Measurements from ENCODE around the gene REEP3. TPM values are rescaled to one million over a fixed set of nuclear protein-coding genes. Genes with fewer than 3 reads are reported as not detected.
A peak's percentile ranks its signal among the peaks of the same experiment; 100 is the strongest.

REEP3 gene
- total and polyA plus RNA-seq, 2 of the 4 experiments (the other 2 are of a cell fraction) = 11.7 to 28.9 TPM

- Histone ChIP-seq H3K9me1 (ENCODE audit: insufficient read depth, low read length) (peaks cover 3% of the 10 kb centered on the region; the same call in 1 of the 2 replicates), H3K4me1 (ENCODE audit: control insufficient read depth, insufficient read depth, low read length) (0 out of 2 replicates have a peak, but pooled peaks cover 2% of the 10 kb centered on the region), H2AK9ac (replicated peaks; ENCODE audit: low read depth, low read length, poor library complexity) (no peak overlapping the region), H3K23ac (ENCODE audit: low read depth, low read length) (no peak overlapping the region), H3K14ac (replicated peaks; ENCODE audit: low read depth, low read length) (no peak overlapping the region), H4K8ac (ENCODE audit: low read depth in 2 of 2, low read length in 2 of 2) (no peak overlapping the region), H2BK5ac (ENCODE audit: low read depth, low read length, poor library complexity, severe bottlenecking) (no peak overlapping the region), H2AFZ (replicated peaks; ENCODE audit: low read length, poor library complexity) (no peak overlapping the region), H3K36me3 (ENCODE audit: control insufficient read depth, insufficient read depth, low read length) (no peaks in the 10 kb centered on the region), H4K91ac (ENCODE audit: insufficient read depth, low read depth, low read length) (no peak overlapping the region), H4K20me1 (ENCODE audit: insufficient read depth, low read length) (no peaks in the 10 kb centered on the region), H2BK15ac (ENCODE audit: low read depth, low read length) (no peak overlapping the region), H3K9me3 (ENCODE audit: control insufficient read depth, insufficient read depth, low read length) (no peaks in the 10 kb centered on the region), H3K27ac (ENCODE audit: insufficient read depth, low read length) (no peak overlapping the region), H3K4me2 (ENCODE audit: low read depth, low read length) (no peak overlapping the region), H3K18ac (ENCODE audit: low read depth, low read length) (no peak overlapping the region), H2AK5ac (ENCODE audit: low read depth, low read length) (no peak overlapping the region), H3K4ac (ENCODE audit: low read depth, low read length) (no peak overlapping the region), H3K27me3 (ENCODE audit: control insufficient read depth, insufficient read depth, low read length) (no peaks in the 10 kb centered on the region), H3K79me1 (ENCODE audit: low read depth in 1 of 2, low read length in 2 of 2) (0 out of 4 replicates have a peak, but pooled peaks cover 0 to 7% of the 10 kb centered on the region in 2 experiments), H2BK120ac (ENCODE audit: low read depth, low read length) (no peak overlapping the region), H4K5ac (ENCODE audit: low read depth, low read length) (no peak overlapping the region), H3K9ac (ENCODE audit: low read depth, low read length) (no peak overlapping the region), H3K56ac (ENCODE audit: extremely low read depth, insufficient read depth, low read length) (no peak overlapping the region), H2BK20ac (ENCODE audit: low read depth, low read length) (no peak overlapping the region), H3K4me3 (ENCODE audit: insufficient read depth, low read depth, low read length) (no peak overlapping the region)
- ChIA-PET CTCF (interaction anchor here (0.6 kb wide), 1 partner anchor 95 kb away, joined by 5 read pairs; no protein-coding TSS in a partner anchor), POLR2A (ENCODE audit: unreplicated experiment) (no interaction called here)
- in situ Hi-C loops (cut with MboI; ENCODE audit: low sequenced_read_pairs) = no loop called here
- ATAC-seq (ENCODE audit: low read depth) (no peak), DNase-seq (no peak)
- dilution Hi-C loops (cut with HindIII; ENCODE audit: low sequenced_read_pairs, unreplicated experiment) = no loop called here
- TSS peak; percentile 53 for BruUV-seq (replicated peaks)
- intact Hi-C loops (cut with micrococcal nuclease) = loop anchor here (10.0 kb wide), 1 partner anchor 1027 kb away; no protein-coding TSS in a partner anchor
- no peak for TF ChIP-seq SMC3 (IDR thresholded peaks at IDR 0.05; ENCODE audit: low read depth, low read length)
- no peak for TF ChIP-seq CHD1 (IDR thresholded peaks at IDR 0.05; ENCODE audit: low read depth, low read length)
- no peak for TF ChIP-seq ELK1 (IDR thresholded peaks at IDR 0.05; ENCODE audit: borderline replicate concordance, low read depth, low read length)
- no peak for TF ChIP-seq BHLHE40 (IDR thresholded peaks at IDR 0.05; ENCODE audit: low read depth, low read length)
- no peak for TF ChIP-seq CEBPB (IDR thresholded peaks at IDR 0.05; ENCODE audit: low read depth, low read length)
- no peak for TF ChIP-seq FOS (IDR thresholded peaks at IDR 0.05; ENCODE audit: low read depth, low read length)
- TF ChIP-seq NFE2L2 (IDR thresholded peaks at IDR 0.05; ENCODE audit: low read depth, low read length) = no peak
- no CpG with 5 or more reads among the region's 2 CpGs for WGBS, 2 experiments (ENCODE audit: extremely low coverage in 2 of 2, insufficient read length in 1 of 2)
Observed at GRCh38 chr10:63622097-63622496, 100.9 kb downstream of the REEP3 start.

All from IMR-90 (cell line).